H1 (cell line): ENCODE data around the gene KCNK7. TPM values are rescaled to one million over a fixed set of nuclear protein-coding genes. Genes with fewer than 3 reads are reported as not detected.

Source experiments
- CTCF ChIA-PET: fragments of 300-600 bp; sonication (Branson Sonifier 250); formaldehyde crosslinking; loops from one replicate; lab custom pipeline; 2021; ENCODE audit not compliant: partially characterized antibody; lab: Charles Lee
- POLR2A ChIA-PET: fragments of 300-600 bp; sonication (Branson Sonifier 250); formaldehyde crosslinking; loops from one replicate; lab custom pipeline; 2021; ENCODE audit warnings: inconsistent platforms; ENCODE audit not compliant: partially characterized antibody; lab: Charles Lee
- DNase-seq, 2 experiments: peaks; one replicate each; pipeline versions ENCODE4 v3.0.0 to v3.0.0-alpha.2; 2010 to 2022; ENCODE audit warnings: low spot score in 2 of 2, low read depth in 1 of 2, mixed read lengths in 1 of 2
- FAIRE-seq: peaks from 2 replicates; lab custom pipeline; 2011; peaks lifted over from hg19 to GRCh38; lab: Jason Lieb, UNC
- H2AFZ ChIP-seq: 2 replicates; pipeline ENCODE4 v1.8.1; 2012; ENCODE audit warnings: low read length, inconsistent platforms
- H2AK5ac ChIP-seq: 2 replicates; pipeline ENCODE4 v1.6.1; 2013; ENCODE audit warnings: low read depth, low read length
- H2BK120ac ChIP-seq: replicated peaks from 2 replicates; pipeline ENCODE3; 2013; ENCODE audit warnings: low read depth, low read length, inconsistent platforms
- H2BK12ac ChIP-seq: 2 replicates; pipeline ENCODE4 v1.6.1; 2013; ENCODE audit warnings: low read depth, low read length
- H2BK15ac ChIP-seq: 2 replicates; pipeline ENCODE4 v1.6.1; 2013; ENCODE audit warnings: low read length
- H2BK20ac ChIP-seq: 2 replicates; pipeline ENCODE4 v1.6.1; 2013; ENCODE audit warnings: low read length
- H2BK5ac ChIP-seq: 2 replicates; pipeline ENCODE4 v1.6.1; 2013; ENCODE audit warnings: low read depth, low read length
- H3K14ac ChIP-seq: 2 replicates; pipeline ENCODE4 v1.6.1; 2013; ENCODE audit warnings: inconsistent platforms; ENCODE audit not compliant: insufficient read length
- H3K18ac ChIP-seq: 2 replicates; pipeline ENCODE4 v1.6.1; 2013; ENCODE audit warnings: low read length; ENCODE audit errors: extremely low read depth
- H3K23ac ChIP-seq: 2 replicates; pipeline ENCODE4 v1.6.1; 2013; ENCODE audit warnings: inconsistent platforms; ENCODE audit not compliant: insufficient read length
- H3K23me2 ChIP-seq: 2 replicates; pipeline ENCODE4 v1.6.1; 2013; ENCODE audit warnings: low read depth, low read length
- H3K27ac ChIP-seq: 2 replicates; pipeline ENCODE4 v1.6.1; 2011; ENCODE audit warnings: low read depth, low read length, inconsistent platforms
- H3K27me3 ChIP-seq, 4 experiments: replicated peaks in 1 of 4; 1 replicate in 1 of 4; 2 replicates in 3 of 4; pipeline versions ENCODE4 v1.6.1 to v1.8.1; 2011 to 2013; ENCODE audit warnings: low read length in 3 of 4, mild to moderate bottlenecking in 3 of 4, inconsistent platforms in 2 of 4, mixed read lengths in 2 of 4, moderate library complexity in 1 of 4; ENCODE audit not compliant: control insufficient read depth in 3 of 4, insufficient read depth in 3 of 4; ENCODE audit errors: extremely low read depth in 1 of 4
- H3K36me3 ChIP-seq, 4 experiments: 2 replicates each; pipeline versions ENCODE4 v1.6.1 to v1.8.1; 2011 to 2013; ENCODE audit warnings: mild to moderate bottlenecking in 4 of 4, low read length in 3 of 4, moderate library complexity in 2 of 4, control low read depth in 1 of 4, inconsistent platforms in 1 of 4; ENCODE audit not compliant: insufficient read depth in 4 of 4, control insufficient read depth in 2 of 4
- H3K4ac ChIP-seq: replicated peaks from 2 replicates; pipeline ENCODE3; 2013; ENCODE audit warnings: low read length, low read depth, mixed read lengths, inconsistent platforms; ENCODE audit not compliant: insufficient read length
- H3K4me1 ChIP-seq, 4 experiments: replicated peaks in 1 of 4; 1 replicate in 1 of 4; 2 replicates in 3 of 4; pipeline versions ENCODE4 v1.6.1 to v1.8.1; 2011 to 2013; ENCODE audit warnings: low read length in 3 of 4, inconsistent platforms in 2 of 4, mixed read lengths in 1 of 4; ENCODE audit not compliant: insufficient read depth in 4 of 4, control insufficient read depth in 3 of 4
- H3K4me2 ChIP-seq, 2 experiments: 2 replicates each; pipeline versions ENCODE4 v1.6.1 to v1.8.1; 2011 to 2013; ENCODE audit warnings: low read depth in 2 of 2, low read length in 2 of 2, control low read depth in 1 of 2, inconsistent platforms in 1 of 2, mild to moderate bottlenecking in 1 of 2; ENCODE audit not compliant: insufficient read depth in 1 of 2
- H3K4me3 ChIP-seq, 4 experiments: fragments of 200-600, 300-600 bp in 1 of 4; sonication (generic), shearing (Covaris generic), sonication (Bioruptor Twin) in 1 of 4; 2 replicates each; pipeline versions ENCODE4 v1.5.1 to v1.8.1; 2011 to 2016; ENCODE audit warnings: low read length in 4 of 4, low read depth in 3 of 4, control low read depth in 2 of 4, inconsistent platforms in 2 of 4, mild to moderate bottlenecking in 2 of 4, mixed read lengths in 1 of 4, moderate library complexity in 1 of 4; ENCODE audit not compliant: insufficient read depth in 2 of 4; ENCODE audit errors: extremely low read depth in 1 of 4
- H3K56ac ChIP-seq: replicated peaks from 2 replicates; pipeline ENCODE3; 2013; ENCODE audit warnings: low read depth, mild to moderate bottlenecking, mixed read lengths, low read length, inconsistent platforms; ENCODE audit not compliant: insufficient read length
- H3K79me1 ChIP-seq: 2 replicates; pipeline ENCODE4 v1.6.1; 2013; ENCODE audit warnings: low read depth, low read length, control low read depth
- H3K79me2 ChIP-seq, 2 experiments: 2 replicates each; pipeline versions ENCODE4 v1.6.1 to v1.8.1; 2012 to 2013; ENCODE audit warnings: low read length in 2 of 2, mild to moderate bottlenecking in 2 of 2, inconsistent platforms in 1 of 2; ENCODE audit not compliant: insufficient read depth in 2 of 2, control insufficient read depth in 1 of 2
- H3K9ac ChIP-seq, 4 experiments: replicated peaks in 1 of 4; 1 replicate in 1 of 4; 2 replicates in 3 of 4; pipeline versions ENCODE4 v1.6.1 to v1.8.1; 2011 to 2013; ENCODE audit warnings: low read depth in 3 of 4, low read length in 3 of 4, control low read depth in 2 of 4, mild to moderate bottlenecking in 2 of 4, moderate library complexity in 2 of 4, inconsistent platforms in 1 of 4; ENCODE audit errors: extremely low read depth in 1 of 4
- H3K9me3 ChIP-seq, 2 experiments: 2 replicates each; pipeline versions ENCODE4 v1.6.1 to v1.8.1; 2012 to 2013; ENCODE audit warnings: mild to moderate bottlenecking in 2 of 2, moderate library complexity in 2 of 2, control low read depth in 1 of 2, inconsistent platforms in 1 of 2, low read depth in 1 of 2, low read length in 1 of 2, mixed read lengths in 1 of 2; ENCODE audit not compliant: insufficient read depth in 2 of 2
- H4K20me1 ChIP-seq, 2 experiments: replicated peaks in 1 of 2; 2 replicates each; pipeline versions ENCODE3 to v1.8.1; 2011 to 2013; ENCODE audit warnings: inconsistent platforms in 2 of 2, low read length in 2 of 2, mild to moderate bottlenecking in 1 of 2; ENCODE audit not compliant: insufficient read depth in 2 of 2, control insufficient read depth in 1 of 2
- H4K5ac ChIP-seq: 2 replicates; pipeline ENCODE4 v1.6.1; 2013; ENCODE audit warnings: low read length, low read depth, mixed read lengths, inconsistent platforms; ENCODE audit not compliant: insufficient read length
- H4K8ac ChIP-seq: 2 replicates; pipeline ENCODE4 v1.8.0; 2013; ENCODE audit warnings: mild to moderate bottlenecking, moderate library complexity, low read length, inconsistent platforms; ENCODE audit not compliant: insufficient read depth; ENCODE audit errors: extremely low read depth
- H4K91ac ChIP-seq: replicated peaks from 2 replicates; pipeline ENCODE3; 2013; ENCODE audit warnings: low read length, mixed read lengths, inconsistent platforms; ENCODE audit not compliant: insufficient read length
- BCL11A ChIP-seq, 2 experiments: IDR thresholded peaks; one replicate each; pipeline ENCODE4 v1.6.1; 2011; ENCODE audit warnings: low read depth in 2 of 2, low read length in 2 of 2, mild to moderate bottlenecking in 2 of 2
- EGR1 ChIP-seq: IDR thresholded peaks from 2 replicates; pipeline ENCODE4 v1.6.1; 2011; ENCODE audit warnings: low read depth, low read length, borderline replicate concordance
- MAFK ChIP-seq: IDR thresholded peaks from 2 replicates; pipeline ENCODE4 v1.6.1; 2012; ENCODE audit warnings: low read depth, mild to moderate bottlenecking, improper control_type of control experiment, low read length
- WGBS, 2 experiments: shearing (Covaris generic) in 1 of 2; methylation state at CpG; one replicate each; pipeline versions ENCODE4 v1.1.6 to v1.1.7; 2013 to 2015; ENCODE audit warnings: low lambda C conversion rate in 2 of 2, mixed read lengths in 2 of 2, inconsistent platforms in 1 of 2, low coverage in 1 of 2, missing lambda C conversion rate in 1 of 2; ENCODE audit not compliant: insufficient replicate concordance in 2 of 2, insufficient coverage in 1 of 2, insufficient read length in 1 of 2; ENCODE audit errors: extremely low coverage in 1 of 2, missing lambda C conversion rate in 1 of 2; 5-methylcytosine and 5-hydroxymethylcytosine counted together
- polyA plus RNA-seq, 7 experiments: library from polyadenylated mRNA; depleted of rRNA in 3 of 7; stranded (reverse) in 5 of 7; unstranded in 2 of 7; fragments of >200 nt in 5 of 7; fragments of 200-250 nt in 2 of 7; gene quantifications; 1 replicate in 5 of 7; 2 replicates in 1 of 7; 4 replicates in 1 of 7; pipeline versions ENCODE4 v1.2.1 to v1.2.3, GENCODE V29; 2011 to 2013; ENCODE audit warnings: missing spikeins in 2 of 7, mixed read lengths in 2 of 7
- total RNA-seq: library from RNA; stranded (reverse); fragmentation: NEBNext Ultra II Directional; extraction: Animal tissue kit (Norgen Biotek cat#: 25700); gene quantifications from 2 replicates; pipeline ENCODE4 v1.2.1, GENCODE V29; 2021

Gene KCNK7
- total and polyA plus RNA-seq, 2 of the 8 experiments (the other 6 are each of a cell fraction or from before 2014, with no cell fraction given): 0.74 to 1.0 TPM

- no peak overlapping the region for H4K5ac ChIP-seq
- no peak overlapping the region for H2BK120ac ChIP-seq
- ChIA-PET CTCF (interaction anchor here (0.6 to 14.5 kb wide), 32 partner anchors 8 to 1879 kb away, joined by 3 to 227 read pairs (median 4); partner anchors contain the start of genes EHBP1L1, FAM89B, MAP3K11 and PCNX3), POLR2A (interaction anchor here (0.8 to 6.8 kb wide), 12 partner anchors 10 to 91 kb away, joined by 3 to 41 read pairs (median 8); partner anchors contain the start of genes EHBP1L1, FAM89B, MAP3K11 and PCNX3)
- H2AK5ac ChIP-seq: 0 out of 2 replicates have a peak overlapping the region, but pooled peaks have one; percentile 7
- peaks cover 3 to 15% (median 9%) of the 10 kb centered on the region in 4 experiments for H3K4me1 ChIP-seq
- H3K18ac ChIP-seq: no peak overlapping the region
- H3K4me2 ChIP-seq: peak overlapping the region; percentile 60 to 87
- H4K91ac ChIP-seq: peak overlapping the region; percentile 61
- H3K23ac ChIP-seq: no peak overlapping the region
- TF ChIP-seq BCL11A (IDR thresholded peaks at IDR 0.05; ENCODE audit: low read depth in 2 of 2, low read length in 2 of 2) (no peak), MAFK (no peak), EGR1 (no peak)
- peak overlapping the region; percentile 94 for H3K4ac ChIP-seq
- no peak overlapping the region for H3K9ac ChIP-seq
- no peak overlapping the region for H2BK20ac ChIP-seq
- no peak overlapping the region for H3K14ac ChIP-seq
- no peaks in the 10 kb centered on the region for H3K9me3 ChIP-seq
- H4K20me1 ChIP-seq: peaks cover 0 to 4% of the 10 kb centered on the region in 2 experiments
- WGBS, 2 experiments: 60% methylated on average over 22 of the region's 22 CpGs; no CpG with 5 or more reads in 1 of the 2 experiments
- H2BK15ac ChIP-seq: peak overlapping the region; percentile 72; the same call in 1 of the 2 replicates
- H3K23me2 ChIP-seq: peaks cover 9% of the 10 kb centered on the region; the same call in 1 of the 2 replicates
- no peak overlapping the region for H2AFZ ChIP-seq
- H4K8ac ChIP-seq: no peak overlapping the region
- peak overlapping the region; percentile 80; the same call in 1 of the 2 replicates for H2BK12ac ChIP-seq
- peak overlapping the region; percentile 43 to 61 (median 50); a peak in 6 of 8 replicates for H3K4me3 ChIP-seq
- no peaks in the 10 kb centered on the region for H3K79me1 ChIP-seq
- FAIRE-seq (no peak), DNase-seq (no peak)
- no peaks in the 10 kb centered on the region for H3K79me2 ChIP-seq
- peaks cover 8 to 27% (median 22%) of the 10 kb centered on the region in 4 experiments for H3K27me3 ChIP-seq
- no peak overlapping the region for H3K27ac ChIP-seq
- peak overlapping the region; percentile 81; the same call in 1 of the 2 replicates for H2BK5ac ChIP-seq
- H3K56ac ChIP-seq: no peak overlapping the region
- peaks cover 0 to under 1% (median under 1%) of the 10 kb centered on the region in 4 experiments; a peak in 2 of 8 replicates for H3K36me3 ChIP-seq
Measured at GRCh38 chr11:65592858-65593517, 2.6 kb downstream of the KCNK7 start.
